Activated CD8-positive, alpha-beta T cell treated with anti-CD3 and anti-CD28 coated beads for 36 hours (primary cell): ENCODE measurements around the gene RGS9. TPM values are rescaled to one million over a fixed set of nuclear protein-coding genes. Genes with fewer than 3 reads are reported as not detected.

Experiments used
- ATAC-seq: fragments of 200-7000 bp; cut with Tn5 transposase; one replicate; pipeline ENCODE4 v1.10.0; 2021; ENCODE audit warnings: mild to moderate bottlenecking, moderate library complexity
- CTCF ChIA-PET: fragments of 350-600 bp; sonication (Branson Sonifier 250); formaldehyde crosslinking; loops from one replicate; lab custom pipeline; 2021; ENCODE audit warnings: antibody characterized with exemption; lab: Charles Lee
- POLR2A ChIA-PET: fragments of 350-600 bp; sonication (Branson Sonifier 250); formaldehyde crosslinking; loops from one replicate; lab custom pipeline; 2021; ENCODE audit warnings: antibody characterized with exemption; lab: Charles Lee
- DNase-seq: peaks from one replicate; pipeline ENCODE4 v3.0.0-alpha.2; 2020
- H3K27ac Mint-ChIP-seq: one replicate; pipeline ENCODE4 v1.8.0; 2021; ENCODE audit warnings: mild to moderate bottlenecking, mixed read lengths
- H3K27me3 Mint-ChIP-seq: one replicate; pipeline ENCODE4 v1.8.0; 2021; ENCODE audit warnings: mixed read lengths
- H3K36me3 Mint-ChIP-seq: one replicate; pipeline ENCODE4 v1.8.0; 2021; ENCODE audit warnings: low read depth, mixed read lengths
- H3K4me1 Mint-ChIP-seq: one replicate; pipeline ENCODE4 v1.8.0; 2021; ENCODE audit warnings: low read depth, mixed read lengths
- H3K4me3 Mint-ChIP-seq: one replicate; pipeline ENCODE4 v1.8.0; 2021; ENCODE audit warnings: mild to moderate bottlenecking, moderate library complexity, mixed read lengths
- H3K9me3 Mint-ChIP-seq: one replicate; pipeline ENCODE4 v1.8.0; 2021; ENCODE audit warnings: mixed read lengths
- intact Hi-C: fragments of 100-400 bp; cut with micrococcal nuclease; formaldehyde crosslinking; loops from one replicate; pipeline ENCODE4 v1.10.0; 2022
- total RNA-seq, 2 experiments: library from RNA; stranded (reverse); gene quantifications; one replicate each; pipeline ENCODE4 v1.2.3, GENCODE V29; 2021
- TF ChIP-seq, protein P1 (sequence below): fragments of 200-600 bp; IDR thresholded peaks from one replicate; pipeline ENCODE4 v1.8.0; 2022; ENCODE audit warnings: antibody characterized with exemption, mild to moderate bottlenecking

The RGS9 gene
- total RNA-seq, 2 experiments from 2014 or later, result 1.3 to 1.9 TPM

DNA sequence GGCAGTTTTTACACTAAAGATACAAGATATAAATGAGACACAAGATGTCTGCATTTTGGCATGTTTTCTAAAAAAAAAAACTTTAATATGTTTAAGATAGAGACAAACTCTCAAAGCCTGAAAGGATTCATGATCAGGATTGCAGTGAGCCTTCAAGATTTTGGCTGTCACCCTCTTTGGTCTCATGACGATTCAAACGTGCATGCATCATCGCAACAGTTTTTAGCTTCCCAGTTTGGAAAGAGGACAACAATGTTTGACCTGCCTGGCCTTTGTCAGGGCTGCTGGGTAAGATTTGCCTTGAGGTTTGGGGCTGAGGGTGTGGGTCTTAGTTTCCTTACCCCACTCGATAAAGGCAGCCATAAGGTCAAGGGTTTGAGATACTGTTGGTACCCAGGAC lies 134.1 kb downstream of the RGS9 start:
- POLR2A ChIA-PET, result no interaction called here
- Mint-ChIP-seq H3K4me1 (peaks cover 3% of the 10 kb centered on the region), H3K27me3 (peaks cover 8% of the 10 kb centered on the region), H3K9me3 (peaks cover 7% of the 10 kb centered on the region), H3K4me3 (no peak overlapping the region), H3K36me3 (no peaks in the 10 kb centered on the region), H3K27ac (no peak overlapping the region)
- no peak for ATAC-seq
- intact Hi-C loops, result no loop called here
- CTCF ChIA-PET, result no interaction called here
- no peak for DNase-seq
- TF ChIP-seq, protein P1, sequence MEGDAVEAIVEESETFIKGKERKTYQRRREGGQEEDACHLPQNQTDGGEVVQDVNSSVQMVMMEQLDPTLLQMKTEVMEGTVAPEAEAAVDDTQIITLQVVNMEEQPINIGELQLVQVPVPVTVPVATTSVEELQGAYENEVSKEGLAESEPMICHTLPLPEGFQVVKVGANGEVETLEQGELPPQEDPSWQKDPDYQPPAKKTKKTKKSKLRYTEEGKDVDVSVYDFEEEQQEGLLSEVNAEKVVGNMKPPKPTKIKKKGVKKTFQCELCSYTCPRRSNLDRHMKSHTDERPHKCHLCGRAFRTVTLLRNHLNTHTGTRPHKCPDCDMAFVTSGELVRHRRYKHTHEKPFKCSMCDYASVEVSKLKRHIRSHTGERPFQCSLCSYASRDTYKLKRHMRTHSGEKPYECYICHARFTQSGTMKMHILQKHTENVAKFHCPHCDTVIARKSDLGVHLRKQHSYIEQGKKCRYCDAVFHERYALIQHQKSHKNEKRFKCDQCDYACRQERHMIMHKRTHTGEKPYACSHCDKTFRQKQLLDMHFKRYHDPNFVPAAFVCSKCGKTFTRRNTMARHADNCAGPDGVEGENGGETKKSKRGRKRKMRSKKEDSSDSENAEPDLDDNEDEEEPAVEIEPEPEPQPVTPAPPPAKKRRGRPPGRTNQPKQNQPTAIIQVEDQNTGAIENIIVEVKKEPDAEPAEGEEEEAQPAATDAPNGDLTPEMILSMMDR, result no peak

Other genes with a start within 250 kb of the RGS9 start
- gene LRRC37A3, start 217.9 kb upstream of the RGS9 start, total RNA-seq, result 1 to 10 TPM; 4.3 to 4.8 TPM
- gene GNA13, start 80.6 kb upstream of the RGS9 start, total RNA-seq, result 10 to 100 TPM; 48.5 to 50.7 TPM